DND-41 (cell line): ENCODE results near the gene GINS2.

Source experiments
- ATAC-seq: fragments of 200-7000 bp; cut with Tn5 transposase; 3 replicates; pipeline ENCODE4 v1.9.1; 2021; ENCODE audit warnings: low read depth; ENCODE audit not compliant: insufficient read depth
- DNase-seq: peaks from one replicate; pipeline ENCODE4 v3.0.0-alpha.2; 2020
- H2AFZ ChIP-seq: 2 replicates; pipeline ENCODE4 v1.6.0; 2012; ENCODE audit warnings: low read depth, low read length
- H3K27ac ChIP-seq: 2 replicates; pipeline ENCODE4 v1.5.1; 2012; ENCODE audit warnings: low read length, inconsistent platforms
- H3K27me3 ChIP-seq: fragments of 200-600 bp; sonication (generic); 2 replicates; pipeline ENCODE4 v1.6.0; 2012; ENCODE audit warnings: low read length, mild to moderate bottlenecking, inconsistent platforms; ENCODE audit not compliant: insufficient read depth, poor library complexity
- H3K36me3 ChIP-seq: 2 replicates; pipeline ENCODE4 v1.5.1; 2012; ENCODE audit warnings: low read length, inconsistent platforms; ENCODE audit not compliant: insufficient read depth
- H3K4me1 ChIP-seq: 2 replicates; pipeline ENCODE4 v1.5.1; 2012; ENCODE audit warnings: mild to moderate bottlenecking, low read length; ENCODE audit not compliant: insufficient read depth
- H3K4me2 ChIP-seq: 2 replicates; pipeline ENCODE4 v1.6.0; 2012; ENCODE audit warnings: mild to moderate bottlenecking, moderate library complexity, low read length, inconsistent platforms; ENCODE audit not compliant: insufficient read depth
- H3K4me3 ChIP-seq, 2 experiments: fragments of 200-600 bp in 1 of 2; shearing (Covaris generic) in 1 of 2; 2 replicates each; pipeline ENCODE4 v1.5.1; 2012 to 2016; ENCODE audit warnings: inconsistent platforms in 2 of 2, low read length in 2 of 2, mild to moderate bottlenecking in 2 of 2, low read depth in 1 of 2, moderate library complexity in 1 of 2
- H3K79me2 ChIP-seq: 2 replicates; pipeline ENCODE4 v1.6.0; 2012; ENCODE audit warnings: low read length, inconsistent platforms; ENCODE audit not compliant: insufficient read depth
- H3K9ac ChIP-seq: 2 replicates; pipeline ENCODE4 v1.6.0; 2012; ENCODE audit warnings: low read depth, mild to moderate bottlenecking, inconsistent platforms, low read length, moderate library complexity
- H3K9me3 ChIP-seq: 2 replicates; pipeline ENCODE4 v1.5.1; 2012; ENCODE audit warnings: low read length, moderate library complexity, mild to moderate bottlenecking, inconsistent platforms; ENCODE audit not compliant: insufficient read depth, severe bottlenecking
- H4K20me1 ChIP-seq: 2 replicates; pipeline ENCODE4 v1.6.0; 2012; ENCODE audit warnings: low read length; ENCODE audit not compliant: insufficient read depth
- CTCF ChIP-seq: IDR thresholded peaks from 2 replicates; pipeline ENCODE4 v1.5.1; 2012; ENCODE audit warnings: borderline replicate concordance, low read length, moderate library complexity, mild to moderate bottlenecking; ENCODE audit not compliant: poor library complexity, severe bottlenecking; ENCODE audit errors: extremely low read depth
- EZH2 ChIP-seq: IDR thresholded peaks from 3 replicates; pipeline ENCODE4 v1.6.1; 2012; ENCODE audit warnings: borderline replicate concordance, low read depth, mild to moderate bottlenecking, moderate library complexity, low read length, inconsistent platforms; ENCODE audit not compliant: severe bottlenecking

GINS2 gene

DNA sequence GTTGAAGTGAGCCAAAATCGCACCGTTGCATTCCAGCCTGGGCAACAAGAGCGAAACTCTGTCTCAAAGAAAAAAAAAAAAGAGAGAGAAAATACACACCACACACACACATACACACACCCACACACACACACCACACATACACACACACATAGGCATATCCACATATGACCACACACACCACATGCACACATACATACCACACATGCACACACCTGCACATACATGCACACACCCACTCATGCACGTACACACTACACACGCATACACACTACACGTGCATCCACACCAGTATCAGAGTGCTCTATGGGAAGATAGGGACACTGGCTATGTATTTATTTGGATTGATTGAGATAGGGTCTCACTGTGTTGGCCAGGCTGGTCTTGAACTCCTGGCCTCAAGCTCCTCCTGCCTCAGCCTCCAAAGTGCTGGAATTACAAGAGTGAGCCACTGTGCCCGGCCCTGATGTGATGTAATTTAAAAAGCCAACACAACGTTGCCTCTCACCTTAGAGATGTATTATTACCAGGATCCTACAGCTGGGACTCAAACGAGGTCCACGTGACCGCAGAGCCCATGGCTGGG is 17.8 kb upstream of the GINS2 start:
- H3K4me2 ChIP-seq, result no peak overlapping the region
- no peak overlapping the region for H3K27ac ChIP-seq
- no peak overlapping the region for H3K4me3 ChIP-seq
- peaks cover 6% of the 10 kb centered on the region for H3K27me3 ChIP-seq
- no peaks in the 10 kb centered on the region for H3K4me1 ChIP-seq
- no peaks in the 10 kb centered on the region for H3K9me3 ChIP-seq
- H3K9ac ChIP-seq, result no peak overlapping the region
- no peak for DNase-seq
- TF ChIP-seq CTCF (no peak), EZH2 (no peak)
- H3K79me2 ChIP-seq, result no peaks in the 10 kb centered on the region
- no peak for ATAC-seq
- H4K20me1 ChIP-seq, result peaks cover 8% of the 10 kb centered on the region; the same call in 1 of the 2 replicates
- H2AFZ ChIP-seq, result no peak overlapping the region
- no peaks in the 10 kb centered on the region for H3K36me3 ChIP-seq

DNA sequence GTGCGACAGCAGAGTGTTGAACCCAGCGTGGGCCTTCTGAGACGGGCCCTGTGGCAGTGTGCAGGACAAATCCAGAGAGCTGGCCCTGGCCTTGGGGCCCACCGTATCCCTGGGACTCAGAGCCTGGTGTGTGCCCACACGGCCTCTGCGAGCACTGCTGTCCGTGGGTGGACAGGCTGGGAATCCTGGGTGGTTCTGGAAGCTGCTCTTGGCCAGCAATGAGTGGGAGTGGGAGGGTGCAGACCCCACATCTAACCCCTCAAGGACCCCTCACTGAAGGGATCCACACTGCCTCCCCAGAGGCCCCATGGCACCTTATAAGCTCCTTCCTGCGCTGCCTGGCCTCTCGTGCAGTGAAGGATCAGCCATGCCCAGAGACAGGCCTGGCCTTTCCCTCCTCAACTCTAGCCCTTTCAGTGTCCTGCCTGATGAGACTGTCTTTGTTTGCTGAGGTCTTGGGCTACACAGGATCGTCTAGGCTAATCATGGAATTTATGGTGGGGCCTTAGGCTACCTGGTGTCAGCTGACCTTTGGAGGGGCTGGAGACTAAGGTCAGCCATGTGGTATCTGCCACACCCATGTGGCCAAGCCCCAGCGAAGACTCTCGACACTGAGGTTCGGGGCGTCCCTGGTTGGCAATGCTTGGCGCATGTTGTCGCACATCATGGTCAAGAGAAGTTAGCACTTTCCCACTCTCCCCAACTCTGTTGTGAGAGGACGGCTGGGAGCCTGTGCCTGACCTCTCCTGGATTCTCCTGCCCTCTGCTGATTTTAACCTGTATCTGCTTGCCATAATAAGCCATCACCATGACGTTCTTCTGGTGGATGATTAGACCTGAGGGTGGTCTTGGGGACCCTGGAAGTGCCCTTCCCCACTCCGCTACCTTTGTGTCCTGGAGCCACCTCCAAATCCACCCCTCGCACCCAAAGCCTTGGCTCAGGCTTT is 16.4 kb upstream of the GINS2 start:
- no peaks in the 10 kb centered on the region for H3K9me3 ChIP-seq
- no peak for ATAC-seq
- no peaks in the 10 kb centered on the region for H3K4me1 ChIP-seq
- no peak overlapping the region for H3K4me3 ChIP-seq
- no peak overlapping the region for H2AFZ ChIP-seq
- no peaks in the 10 kb centered on the region for H3K79me2 ChIP-seq
- no peak overlapping the region for H3K9ac ChIP-seq
- no peak for DNase-seq
- no peak overlapping the region for H3K4me2 ChIP-seq
- H3K27ac ChIP-seq, result no peak overlapping the region
- H3K36me3 ChIP-seq, result no peaks in the 10 kb centered on the region
- peaks cover 9% of the 10 kb centered on the region for H3K27me3 ChIP-seq
- TF ChIP-seq EZH2, result no peak
- TF ChIP-seq CTCF, result peak; percentile 6
- H4K20me1 ChIP-seq, result peaks cover 8% of the 10 kb centered on the region; the same call in 1 of the 2 replicates

DNA sequence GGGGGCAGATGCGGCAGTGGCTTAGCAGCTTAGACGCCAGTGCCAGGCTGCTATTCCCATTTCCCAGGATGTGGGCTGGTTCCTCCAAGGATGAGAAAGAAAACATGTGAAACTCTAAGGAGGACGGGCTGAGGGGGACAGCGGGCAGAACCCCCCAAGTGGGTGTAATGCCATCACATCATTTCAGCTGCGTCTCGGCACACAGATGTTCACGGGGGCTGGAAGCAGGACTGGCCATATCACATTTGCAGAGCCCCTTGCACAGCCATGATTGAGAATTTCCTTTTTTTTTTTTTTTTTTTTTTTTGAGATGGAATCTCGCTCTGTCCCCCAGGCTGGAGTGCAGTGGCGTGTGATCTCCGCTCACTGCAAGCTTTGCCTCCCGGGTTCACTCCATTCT is 15.3 kb upstream of the GINS2 start:
- TF ChIP-seq CTCF (no peak), EZH2 (no peak)
- ATAC-seq (no peak), DNase-seq (no peak)
- H3K79me2 ChIP-seq, result no peaks in the 10 kb centered on the region
- H3K9me3 ChIP-seq, result no peaks in the 10 kb centered on the region
- H2AFZ ChIP-seq, result no peak overlapping the region
- H3K27me3 ChIP-seq, result peaks cover 9% of the 10 kb centered on the region
- no peaks in the 10 kb centered on the region for H3K36me3 ChIP-seq
- H4K20me1 ChIP-seq, result peaks cover 8% of the 10 kb centered on the region; the same call in 1 of the 2 replicates
- no peak overlapping the region for H3K9ac ChIP-seq
- H3K27ac ChIP-seq, result no peak overlapping the region
- no peaks in the 10 kb centered on the region for H3K4me1 ChIP-seq
- H3K4me2 ChIP-seq, result no peak overlapping the region
- H3K4me3 ChIP-seq, result no peak overlapping the region
